22Rv1 (cell line): ENCODE data around the gene NEAT1.

Experiments
- CTCF ChIP-seq: fragments of 450-650 bp; IDR thresholded peaks from 2 replicates; pipeline ENCODE4 v1.5.1; 2017; ENCODE audit warnings: mild to moderate bottlenecking
- ZFX ChIP-seq: fragments of 450-650 bp; IDR thresholded peaks from 2 replicates; pipeline ENCODE4 v1.6.1; 2017; ENCODE audit warnings: antibody characterized with exemption, borderline replicate concordance

- TF ChIP-seq CTCF (no peak), ZFX (no peak)
These were observed 24.2 kb upstream of the NEAT1 start for GRCh38 chr11:65398362-65398910.
